OCI-LY3 (cell line): ENCODE data around the gene SGMS2.

Source experiments
- H2AFZ ChIP-seq: fragments of 200-600, 300-600 bp; shearing (Covaris generic); 2 replicates; pipeline ENCODE4 v1.6.0; 2014; ENCODE audit warnings: antibody characterized with exemption, low read depth, low read length
- H3K27ac ChIP-seq: fragments of 200-600, 300-600 bp; sonication (generic); 2 replicates; pipeline ENCODE4 v1.5.1; 2014; ENCODE audit warnings: mild to moderate bottlenecking, low read length, moderate library complexity, mixed read lengths
- H3K27me3 ChIP-seq: fragments of 200-600, 300-600 bp; sonication (generic); 2 replicates; pipeline ENCODE4 v1.6.1; 2014; ENCODE audit warnings: low read depth, low read length, mixed read lengths
- H3K36me3 ChIP-seq: fragments of 200-600, 300-600 bp; sonication (generic); replicated peaks from 2 replicates; pipeline ENCODE3; 2014; ENCODE audit warnings: low read depth, low read length, mixed read lengths
- H3K4me1 ChIP-seq: fragments of 300-600, 200-600 bp; sonication (generic); 2 replicates; pipeline ENCODE4 v1.6.1; 2014; ENCODE audit warnings: low read length, mixed read lengths
- H3K4me2 ChIP-seq: fragments of 200-600, 300-600 bp; sonication (generic); 2 replicates; pipeline ENCODE4 v1.6.1; 2014; ENCODE audit warnings: low read length, mixed read lengths
- H3K4me3 ChIP-seq: fragments of 300-600, 200-600 bp; sonication (generic); 2 replicates; pipeline ENCODE4 v1.5.1; 2014; ENCODE audit warnings: antibody characterized with exemption, mild to moderate bottlenecking, low read length, moderate library complexity
- H3K79me2 ChIP-seq: fragments of 300-600, 200-600 bp; shearing (Covaris generic); 2 replicates; pipeline ENCODE4 v1.6.1; 2014; ENCODE audit warnings: mild to moderate bottlenecking, low read length, mixed read lengths
- H3K9ac ChIP-seq: fragments of 300-600, 200-600 bp; shearing (Covaris generic); 2 replicates; pipeline ENCODE4 v1.6.0; 2014; ENCODE audit warnings: mild to moderate bottlenecking, low read length, moderate library complexity
- H3K9me3 ChIP-seq: fragments of 200-600, 300-600 bp; shearing (Covaris generic); 2 replicates; pipeline ENCODE4 v1.6.1; 2014; ENCODE audit warnings: low read length, mixed read lengths; ENCODE audit not compliant: insufficient read depth
- H4K20me1 ChIP-seq: fragments of 200-600, 300-600 bp; sonication (generic); 2 replicates; pipeline ENCODE4 v1.6.1; 2016; ENCODE audit warnings: low read length, mixed read lengths; ENCODE audit not compliant: insufficient read depth
- CTCF ChIP-seq: fragments of 200-600, 300-600 bp; sonication (generic); IDR thresholded peaks from 2 replicates; pipeline ENCODE4 v1.5.1; 2014; ENCODE audit warnings: antibody characterized with exemption, low read length, low read depth
- EZH2phosphoT487 ChIP-seq: fragments of 200-600 bp; shearing (Covaris generic); IDR thresholded peaks from 2 replicates; pipeline ENCODE4 v1.6.1; 2018; ENCODE audit warnings: antibody characterized with exemption, mixed run types, low read depth

The SGMS2 gene

DNA sequence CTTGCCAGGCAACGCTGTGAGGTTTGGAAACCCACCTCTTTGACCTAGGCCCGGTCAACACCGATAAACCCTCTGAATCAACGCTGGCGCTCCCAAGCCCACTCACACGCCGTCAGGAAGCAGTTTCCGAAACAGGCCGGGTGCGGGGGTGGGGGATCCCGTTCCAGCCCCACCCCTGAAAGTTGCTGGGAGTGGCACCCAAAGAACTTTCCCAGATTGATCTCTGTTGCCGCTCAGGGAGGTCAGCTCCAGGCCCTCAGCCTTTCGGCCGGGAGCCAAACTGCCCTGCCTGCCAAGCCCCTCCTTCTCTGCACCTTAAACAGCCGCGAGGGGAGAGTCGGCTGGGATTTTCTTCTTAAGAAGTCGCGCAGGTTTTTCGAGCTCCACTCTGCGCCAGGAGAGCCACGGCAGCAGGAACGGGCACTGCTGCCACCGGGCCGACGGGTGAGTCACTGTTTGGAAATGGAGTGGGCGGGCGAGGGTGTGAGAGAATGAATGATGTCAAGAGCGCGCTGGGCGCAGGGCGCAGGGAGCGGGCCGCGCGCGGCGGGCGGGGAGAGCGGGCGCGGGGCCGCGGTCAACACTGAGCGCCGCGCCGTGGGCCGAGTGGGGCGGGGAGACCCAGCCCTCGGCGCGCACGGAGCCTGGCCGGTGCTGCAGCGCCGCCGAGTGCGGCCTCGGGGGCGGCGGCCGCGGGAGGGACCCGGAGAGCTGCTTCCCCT is at the start of gene SGMS2:
Gene SGMS2 (plus strand): TSS at position 583 of the 722 bp plus-strand sequence. CDS start 70,622 bp downstream, outside the sequence.
- TF ChIP-seq EZH2phosphoT487 (no peak), CTCF (no peak)
- Histone ChIP-seq H3K27me3 (no peaks in the 10 kb centered on the region), H3K27ac (no peak within 1 kb of the TSS), H3K4me1 (no peaks in the 10 kb centered on the region), H3K9ac (no peak within 1 kb of the TSS), H3K4me3 (no peak within 1 kb of the TSS), H3K4me2 (no peak within 1 kb of the TSS), H3K36me3 (no peaks in the 10 kb centered on the region), H2AFZ (no peak within 1 kb of the TSS), H3K79me2 (no peaks in the 10 kb centered on the region), H4K20me1 (no peaks in the 10 kb centered on the region), H3K9me3 (no peaks in the 10 kb centered on the region)

- H3K4me2 ChIP-seq: no peak overlapping the region
- H3K79me2 ChIP-seq: no peaks in the 10 kb centered on the region
- H4K20me1 ChIP-seq: no peaks in the 10 kb centered on the region
- H3K27ac ChIP-seq: no peak overlapping the region
- no peak overlapping the region for H2AFZ ChIP-seq
- no peaks in the 10 kb centered on the region for H3K27me3 ChIP-seq
- H3K36me3 ChIP-seq: no peaks in the 10 kb centered on the region
- no peak overlapping the region for H3K9ac ChIP-seq
- H3K9me3 ChIP-seq: peaks cover 18% of the 10 kb centered on the region; the same call in 1 of the 2 replicates
- no peak overlapping the region for H3K4me3 ChIP-seq
- no peaks in the 10 kb centered on the region for H3K4me1 ChIP-seq
- TF ChIP-seq EZH2phosphoT487 (no peak), CTCF (no peak)
Observed at GRCh38 chr4:107777890-107778289, 46.8 kb upstream of the SGMS2 start.

DNA sequence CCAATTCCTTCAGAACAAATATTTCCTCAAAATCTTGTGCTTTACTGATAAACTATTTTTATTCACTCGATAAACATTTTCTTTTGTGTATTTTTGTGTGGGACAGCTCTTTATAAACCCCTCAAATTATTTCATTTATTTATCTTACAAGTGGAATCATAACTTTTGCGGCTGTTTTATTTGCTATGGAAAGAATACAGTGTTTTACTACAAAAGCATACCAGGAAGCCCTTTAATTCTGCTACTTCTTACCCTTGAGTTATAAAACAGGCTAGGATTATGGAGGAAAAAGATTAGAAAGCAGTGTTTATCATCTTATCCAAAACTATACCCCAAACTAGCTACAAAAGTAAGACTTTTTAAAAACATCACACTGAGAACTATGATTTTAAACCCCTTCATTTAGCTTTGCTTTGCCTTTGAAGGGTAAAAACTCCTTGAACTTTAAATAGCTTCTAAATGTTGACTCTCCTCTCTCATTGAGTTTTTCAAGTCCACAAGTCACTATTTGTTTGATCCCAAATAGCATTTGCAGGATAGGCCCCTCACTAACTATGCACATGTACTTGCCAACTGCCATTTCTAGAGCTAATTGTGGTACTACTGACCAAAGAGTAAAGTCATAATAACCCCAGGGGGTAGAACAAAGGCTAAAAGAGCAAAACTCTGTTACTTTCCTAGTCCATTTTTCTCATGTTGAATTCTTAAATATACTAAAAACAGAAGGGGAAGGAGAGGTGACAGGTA is 45.8 kb upstream of the SGMS2 start:
- Histone ChIP-seq H4K20me1 (no peaks in the 10 kb centered on the region), H3K27me3 (no peaks in the 10 kb centered on the region), H2AFZ (no peak overlapping the region), H3K9me3 (peaks cover 18% of the 10 kb centered on the region; the same call in 1 of the 2 replicates), H3K27ac (no peak overlapping the region), H3K4me3 (no peak overlapping the region), H3K9ac (no peak overlapping the region), H3K4me1 (no peaks in the 10 kb centered on the region), H3K4me2 (no peak overlapping the region), H3K36me3 (no peaks in the 10 kb centered on the region), H3K79me2 (no peaks in the 10 kb centered on the region)
- TF ChIP-seq EZH2phosphoT487: no peak
- no peak for TF ChIP-seq CTCF

DNA sequence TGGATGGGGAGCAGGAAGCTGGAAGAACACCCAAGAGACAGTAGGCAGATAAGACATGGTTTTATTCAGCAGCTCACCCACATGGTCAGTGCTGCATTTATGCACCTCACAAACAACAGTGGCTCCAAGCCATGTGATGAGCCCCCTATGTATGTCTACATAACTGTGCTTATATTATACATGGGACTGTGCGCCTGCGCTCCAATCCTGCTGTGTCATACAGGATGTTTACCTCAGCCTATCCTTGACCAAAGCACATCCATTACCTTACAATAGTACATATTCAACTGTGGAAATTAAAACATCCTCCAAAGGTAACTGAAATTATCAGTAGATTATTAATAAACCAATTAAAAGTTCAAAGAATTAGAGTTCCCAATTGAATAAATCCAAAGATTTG is 44.1 kb upstream of the SGMS2 start:
- no peak for TF ChIP-seq EZH2phosphoT487
- TF ChIP-seq CTCF: no peak
- H3K4me2 ChIP-seq: no peak overlapping the region
- no peaks in the 10 kb centered on the region for H3K79me2 ChIP-seq
- no peaks in the 10 kb centered on the region for H3K27me3 ChIP-seq
- no peaks in the 10 kb centered on the region for H3K36me3 ChIP-seq
- no peaks in the 10 kb centered on the region for H4K20me1 ChIP-seq
- no peak overlapping the region for H2AFZ ChIP-seq
- no peak overlapping the region for H3K9ac ChIP-seq
- peaks cover 22% of the 10 kb centered on the region; the same call in 1 of the 2 replicates for H3K9me3 ChIP-seq
- no peak overlapping the region for H3K27ac ChIP-seq
- no peak overlapping the region for H3K4me3 ChIP-seq
- H3K4me1 ChIP-seq: no peaks in the 10 kb centered on the region
